ENCODE data around the gene FOXRED1. TPM values are rescaled to one million over a fixed set of nuclear protein-coding genes. Genes with fewer than 3 reads are reported as not detected.

The FOXRED1 gene
- 9.0 and 11.1 TPM in 2 replicates for total RNA-seq

GRCh38 chr11:126268708-126269579, at the start of gene FOXRED1, which contains the start of gene SRPRA:
TSS of gene FOXRED1 (plus strand) at chr11:126269154. CDS start at chr11:126269207, 53 bp downstream.
TSS of gene SRPRA (minus strand) at chr11:126268895. CDS start at chr11:126268804, 91 bp downstream.

GRCh38 chr11:126282736-126283591, 14.0 kb downstream of the FOXRED1 start, which contains the start of gene TIRAP:
TSS of gene TIRAP (plus strand) at chr11:126283093. CDS start at chr11:126290895, 7,802 bp downstream.

GRCh38 chr11:126303623-126304456, 34.9 kb downstream of the FOXRED1 start, which contains the start of gene DCPS:
TSS of gene DCPS (plus strand) at chr11:126304060. CDS start at chr11:126304081, 21 bp downstream.

Small RNA genes within 50 kb of the gene (small RNA-seq; reads per million reads assigned to genes)
- gene RN7SL351P: not detected

Other genes starting within 250 kb of the FOXRED1 start
- 31.6 and 221 TPM in 2 replicates for gene CDON, start 206.3 kb upstream of the FOXRED1 start, total RNA-seq
- 35.9 and 40.0 TPM in 2 replicates for gene RPUSD4, start 57.5 kb upstream of the FOXRED1 start, total RNA-seq
- 8.6 and 17.9 TPM in 2 replicates for gene FAM118B, start 57.4 kb upstream of the FOXRED1 start, total RNA-seq
- gene SRPRA, start 259 bp upstream of the FOXRED1 start, total RNA-seq: 67.5 and 114 TPM in 2 replicates
- gene TIRAP, start 13.9 kb downstream of the FOXRED1 start, total RNA-seq: 7.1 and 9.1 TPM in 2 replicates
- gene DCPS, start 34.9 kb downstream of the FOXRED1 start, total RNA-seq: 5.1 and 12.3 TPM in 2 replicates
- 7.5 and 23.1 TPM in 2 replicates for gene ST3GAL4, start 86.5 kb downstream of the FOXRED1 start, total RNA-seq

All from placental epithelial cell (primary cell).